ENCODE measurements around the gene ARHGEF11.
A peak's percentile ranks its signal among the peaks of the same experiment; 100 is the strongest.

ARHGEF11 gene

DNA sequence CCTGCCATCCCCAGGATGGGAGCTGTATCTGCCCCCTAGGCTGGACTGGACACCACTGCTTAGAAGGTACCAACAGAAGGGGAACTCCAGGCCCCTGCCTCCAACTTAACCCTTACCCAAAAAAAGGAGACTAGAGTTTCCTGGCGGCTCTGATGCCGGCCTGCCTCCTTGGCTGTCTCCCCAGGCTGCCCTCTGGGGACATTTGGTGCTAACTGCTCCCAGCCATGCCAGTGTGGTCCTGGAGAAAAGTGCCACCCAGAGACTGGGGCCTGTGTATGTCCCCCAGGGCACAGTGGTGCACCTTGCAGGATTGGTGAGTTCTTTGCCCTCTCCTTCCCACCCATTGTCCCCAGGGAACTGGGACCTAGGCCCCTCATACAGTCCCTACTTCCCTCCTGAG is 133.2 kb downstream of the ARHGEF11 start:
- no peak overlapping the region for H3K4me3 ChIP-seq (replicated peaks; ENCODE audit: low read depth, low read length)
- TF ChIP-seq, protein P1, sequence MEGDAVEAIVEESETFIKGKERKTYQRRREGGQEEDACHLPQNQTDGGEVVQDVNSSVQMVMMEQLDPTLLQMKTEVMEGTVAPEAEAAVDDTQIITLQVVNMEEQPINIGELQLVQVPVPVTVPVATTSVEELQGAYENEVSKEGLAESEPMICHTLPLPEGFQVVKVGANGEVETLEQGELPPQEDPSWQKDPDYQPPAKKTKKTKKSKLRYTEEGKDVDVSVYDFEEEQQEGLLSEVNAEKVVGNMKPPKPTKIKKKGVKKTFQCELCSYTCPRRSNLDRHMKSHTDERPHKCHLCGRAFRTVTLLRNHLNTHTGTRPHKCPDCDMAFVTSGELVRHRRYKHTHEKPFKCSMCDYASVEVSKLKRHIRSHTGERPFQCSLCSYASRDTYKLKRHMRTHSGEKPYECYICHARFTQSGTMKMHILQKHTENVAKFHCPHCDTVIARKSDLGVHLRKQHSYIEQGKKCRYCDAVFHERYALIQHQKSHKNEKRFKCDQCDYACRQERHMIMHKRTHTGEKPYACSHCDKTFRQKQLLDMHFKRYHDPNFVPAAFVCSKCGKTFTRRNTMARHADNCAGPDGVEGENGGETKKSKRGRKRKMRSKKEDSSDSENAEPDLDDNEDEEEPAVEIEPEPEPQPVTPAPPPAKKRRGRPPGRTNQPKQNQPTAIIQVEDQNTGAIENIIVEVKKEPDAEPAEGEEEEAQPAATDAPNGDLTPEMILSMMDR (IDR thresholded peaks at IDR 0.05; ENCODE audit: low read depth, low read length, missing control alignments) = no peak
- no peak for DNase-seq (ENCODE audit: extremely low read depth, low read depth)

DNA sequence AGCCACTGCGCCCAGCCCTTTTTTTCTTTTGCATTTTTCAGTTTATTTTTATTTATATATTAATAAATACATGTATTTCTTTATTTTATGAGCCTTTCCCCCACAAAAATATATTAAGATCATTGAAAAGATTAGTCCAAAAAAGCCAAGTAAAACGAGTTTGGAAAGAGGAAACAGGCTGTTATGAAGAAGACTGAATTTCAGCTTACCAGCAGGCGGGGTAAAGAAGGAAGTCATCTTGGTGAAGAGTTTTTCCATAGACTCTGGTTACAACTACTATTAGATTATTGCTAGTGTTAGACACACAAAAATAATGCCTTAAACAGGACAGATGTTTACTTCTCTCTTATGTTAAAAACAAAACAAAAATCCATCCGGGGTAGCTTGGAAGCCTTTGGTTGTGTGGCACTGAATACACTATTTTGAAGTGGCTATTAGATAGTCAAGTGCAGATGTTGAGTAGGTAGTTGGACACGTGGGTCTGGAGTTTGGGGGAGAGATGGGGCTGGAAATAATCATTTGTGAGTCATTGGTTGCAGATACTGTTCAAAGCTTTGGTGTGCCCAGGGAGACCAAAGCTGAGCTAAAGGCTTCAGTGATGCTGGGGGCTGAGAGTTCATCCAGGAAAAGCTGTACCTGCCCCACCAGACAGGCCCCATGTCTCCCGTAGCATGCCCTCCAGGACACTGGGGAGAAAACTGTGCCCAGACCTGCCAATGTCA is 133.8 kb downstream of the ARHGEF11 start:
- TF ChIP-seq, protein P1 (IDR thresholded peaks at IDR 0.05; ENCODE audit: low read depth, low read length, missing control alignments) = no peak
- no peak for DNase-seq (ENCODE audit: extremely low read depth, low read depth)
- H3K4me3 ChIP-seq (replicated peaks; ENCODE audit: low read depth, low read length) = no peak overlapping the region

GRCh38 chr1:156910309-156910782 is 135.2 kb downstream of the ARHGEF11 start:
- DNase-seq (ENCODE audit: extremely low read depth, low read depth) = no peak
- TF ChIP-seq, protein P1 (IDR thresholded peaks at IDR 0.05; ENCODE audit: low read depth, low read length, missing control alignments) = peak; percentile 77
- no peak overlapping the region for H3K4me3 ChIP-seq (replicated peaks; ENCODE audit: low read depth, low read length)

DNA sequence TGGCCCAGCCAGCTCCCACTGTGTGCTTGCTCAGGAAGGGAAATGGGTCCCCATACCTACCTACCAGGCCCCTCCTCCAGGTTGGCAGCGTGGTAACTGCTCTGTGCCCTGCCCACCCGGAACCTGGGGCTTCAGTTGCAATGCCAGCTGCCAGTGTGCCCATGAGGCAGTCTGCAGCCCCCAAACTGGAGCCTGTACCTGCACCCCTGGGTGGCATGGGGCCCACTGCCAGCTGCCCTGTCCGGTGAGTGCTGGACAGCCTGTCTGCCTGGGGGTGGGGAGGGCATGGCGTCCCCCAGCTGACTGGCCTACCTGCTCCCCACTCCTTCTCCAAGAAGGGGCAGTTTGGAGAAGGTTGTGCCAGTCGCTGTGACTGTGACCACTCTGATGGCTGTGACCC is 135.9 kb downstream of the ARHGEF11 start:
- no peak for DNase-seq (ENCODE audit: extremely low read depth, low read depth)
- TF ChIP-seq, protein P1 (IDR thresholded peaks at IDR 0.05; ENCODE audit: low read depth, low read length, missing control alignments) = no peak
- no peak overlapping the region for H3K4me3 ChIP-seq (replicated peaks; ENCODE audit: low read depth, low read length)

DNA sequence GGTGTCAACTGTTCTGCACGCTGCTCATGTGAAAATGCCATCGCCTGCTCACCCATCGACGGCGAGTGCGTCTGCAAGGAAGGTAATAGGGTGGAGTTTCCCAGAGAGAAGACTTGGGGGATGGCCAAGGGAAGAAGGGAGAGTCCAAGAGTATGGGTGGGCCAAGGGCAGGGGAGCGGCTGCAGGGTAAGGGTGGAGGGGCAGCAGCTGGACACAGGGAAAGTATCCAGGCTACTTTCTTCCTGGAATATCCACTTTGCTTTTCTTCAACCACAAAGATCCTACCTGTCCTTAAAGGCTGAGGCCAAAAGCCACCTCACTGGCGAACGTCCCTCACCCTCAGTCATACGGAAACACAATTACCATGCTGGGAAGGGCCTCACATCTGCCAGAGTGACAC is 136.6 kb downstream of the ARHGEF11 start:
- no peak for DNase-seq (ENCODE audit: extremely low read depth, low read depth)
- TF ChIP-seq, protein P1 (IDR thresholded peaks at IDR 0.05; ENCODE audit: low read depth, low read length, missing control alignments) = no peak
- no peak overlapping the region for H3K4me3 ChIP-seq (replicated peaks; ENCODE audit: low read depth, low read length)

DNA sequence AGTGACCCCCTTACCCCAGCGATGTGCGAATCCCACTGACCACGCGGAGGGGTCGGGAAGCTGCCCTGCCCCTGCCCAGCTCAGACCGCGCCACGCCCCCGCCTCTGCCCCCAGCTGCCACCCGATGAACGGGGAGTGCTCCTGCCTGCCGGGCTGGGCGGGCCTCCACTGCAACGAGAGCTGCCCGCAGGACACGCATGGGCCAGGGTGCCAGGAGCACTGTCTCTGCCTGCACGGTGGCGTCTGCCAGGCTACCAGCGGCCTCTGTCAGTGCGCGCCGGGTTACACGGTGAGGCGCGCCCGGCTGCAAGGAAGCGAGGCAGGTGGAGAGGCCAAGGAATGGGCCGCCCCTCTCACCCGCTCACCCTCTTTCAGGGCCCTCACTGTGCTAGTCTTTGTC is 137.0 kb downstream of the ARHGEF11 start:
- no peak for DNase-seq (ENCODE audit: extremely low read depth, low read depth)
- TF ChIP-seq, protein P1 (IDR thresholded peaks at IDR 0.05; ENCODE audit: low read depth, low read length, missing control alignments) = no peak
- H3K4me3 ChIP-seq (replicated peaks; ENCODE audit: low read depth, low read length) = no peak overlapping the region
